Measurements from ENCODE around the gene KRT80. TPM values are rescaled to one million over a fixed set of nuclear protein-coding genes. Genes with fewer than 3 reads are reported as not detected.
A peak's percentile ranks its signal among the peaks of the same experiment; 100 is the strongest.

KRT80 gene
- total RNA-seq, 4 donors from 2014 or later: 78.6 to 293 (median 185) TPM

GRCh38 chr12:52186118-52186840 is 5.5 kb downstream of the KRT80 start:
- Histone ChIP-seq H3K27ac (peak overlapping the region; percentile 85), H3K27me3 (no peaks in the 10 kb centered on the region), H3K4me3 (no peak overlapping the region), H3K9me3 (no peaks in the 10 kb centered on the region), H3K4me1 (peaks cover 59% of the 10 kb centered on the region), H3K36me3 (no peaks in the 10 kb centered on the region)
- DNase-seq (ENCODE audit: low spot score in 2 of 2): no peak
- TF ChIP-seq POLR2AphosphoS5 (IDR thresholded peaks at IDR 0.05): no peak
- TF ChIP-seq CTCF (IDR thresholded peaks at IDR 0.05): no peak
- no peak for TF ChIP-seq EP300 (IDR thresholded peaks at IDR 0.05)
- TF ChIP-seq POLR2A (IDR thresholded peaks at IDR 0.05): no peak
- WGBS: 68% methylated on average over 7 of the region's 8 CpGs

GRCh38 chr12:52185400-52185967 is 6.3 kb downstream of the KRT80 start:
- Histone ChIP-seq H3K4me1 (peaks cover 52% of the 10 kb centered on the region), H3K27me3 (no peaks in the 10 kb centered on the region), H3K9me3 (no peaks in the 10 kb centered on the region), H3K27ac (peak overlapping the region; percentile 85), H3K36me3 (no peaks in the 10 kb centered on the region), H3K4me3 (peak overlapping the region; percentile 36)
- WGBS: 77% methylated on average over 16 of the region's 16 CpGs
- no peak for DNase-seq (ENCODE audit: low spot score in 2 of 2)
- no peak for TF ChIP-seq POLR2AphosphoS5 (IDR thresholded peaks at IDR 0.05)
- TF ChIP-seq CTCF (IDR thresholded peaks at IDR 0.05): no peak
- no peak for TF ChIP-seq POLR2A (IDR thresholded peaks at IDR 0.05)
- no peak for TF ChIP-seq EP300 (IDR thresholded peaks at IDR 0.05)

- no peak for DNase-seq (ENCODE audit: low spot score in 2 of 2)
- TF ChIP-seq EP300 (IDR thresholded peaks at IDR 0.05): no peak
- TF ChIP-seq POLR2A (IDR thresholded peaks at IDR 0.05): no peak
- TF ChIP-seq CTCF (IDR thresholded peaks at IDR 0.05): no peak
- no peak for TF ChIP-seq POLR2AphosphoS5 (IDR thresholded peaks at IDR 0.05)
- no peaks in the 10 kb centered on the region for H3K36me3 ChIP-seq
- peak overlapping the region; percentile 36 for H3K4me3 ChIP-seq
- no peaks in the 10 kb centered on the region for H3K27me3 ChIP-seq
- H3K4me1 ChIP-seq: peaks cover 52% of the 10 kb centered on the region
- 76% methylated on average over 6 of the region's 6 CpGs for WGBS
- no peaks in the 10 kb centered on the region for H3K9me3 ChIP-seq
- peak overlapping the region; percentile 85 for H3K27ac ChIP-seq
Observed at GRCh38 chr12:52184813-52185212, 7.0 kb downstream of the KRT80 start.

GRCh38 chr12:52183971-52184370 is 7.8 kb downstream of the KRT80 start:
- H3K27ac ChIP-seq: peak overlapping the region; percentile 85
- DNase-seq (ENCODE audit: low spot score in 2 of 2): no peak
- H3K4me3 ChIP-seq: peak overlapping the region; percentile 36
- TF ChIP-seq POLR2A (IDR thresholded peaks at IDR 0.05) (no peak), CTCF (IDR thresholded peaks at IDR 0.05) (no peak), EP300 (IDR thresholded peaks at IDR 0.05) (no peak), POLR2AphosphoS5 (IDR thresholded peaks at IDR 0.05) (no peak)
- no peaks in the 10 kb centered on the region for H3K27me3 ChIP-seq
- 75% methylated on average over 6 of the region's 8 CpGs for WGBS
- H3K36me3 ChIP-seq: no peaks in the 10 kb centered on the region
- no peaks in the 10 kb centered on the region for H3K9me3 ChIP-seq
- peaks cover 56% of the 10 kb centered on the region for H3K4me1 ChIP-seq

GRCh38 chr12:52183544-52183910 is 8.3 kb downstream of the KRT80 start:
- H3K9me3 ChIP-seq: no peaks in the 10 kb centered on the region
- DNase-seq (ENCODE audit: low spot score in 2 of 2): no peak
- peak overlapping the region; percentile 85 for H3K27ac ChIP-seq
- peaks cover 61% of the 10 kb centered on the region for H3K4me1 ChIP-seq
- no peaks in the 10 kb centered on the region for H3K36me3 ChIP-seq
- 46% methylated on average over 6 of the region's 6 CpGs for WGBS
- no peaks in the 10 kb centered on the region for H3K27me3 ChIP-seq
- TF ChIP-seq CTCF (IDR thresholded peaks at IDR 0.05): no peak
- no peak for TF ChIP-seq POLR2AphosphoS5 (IDR thresholded peaks at IDR 0.05)
- no peak for TF ChIP-seq EP300 (IDR thresholded peaks at IDR 0.05)
- TF ChIP-seq POLR2A (IDR thresholded peaks at IDR 0.05): no peak
- peak overlapping the region; percentile 36 for H3K4me3 ChIP-seq

Data from suprapubic skin (tissue), 4 donors.